Large intestine (tissue), 3 donors: Measurements from ENCODE around the gene THAP2. TPM values are rescaled to one million over a fixed set of nuclear protein-coding genes. Genes with fewer than 3 reads are reported as not detected.

Experiments used
- DNase-seq, 2 donors: peaks; one replicate each; pipeline versions ENCODE4 v3.0.0 to v3.0.0-alpha.2; 2013
- H3K27ac ChIP-seq: one replicate; pipeline ENCODE4 v1.5.1; 2013; ENCODE audit warnings: low read length
- H3K27me3 ChIP-seq: 2 replicates; pipeline ENCODE4 v1.6.1; 2013; ENCODE audit warnings: low read length; ENCODE audit not compliant: control insufficient read depth, insufficient read depth
- H3K36me3 ChIP-seq: 2 replicates; pipeline ENCODE4 v1.6.1; 2013; ENCODE audit warnings: low read length; ENCODE audit not compliant: control insufficient read depth, insufficient read depth
- H3K4me1 ChIP-seq: one replicate; pipeline ENCODE4 v1.6.1; 2013; ENCODE audit warnings: low read length; ENCODE audit not compliant: control insufficient read depth, insufficient read depth
- H3K4me3 ChIP-seq: one replicate; pipeline ENCODE4 v1.5.1; 2013; ENCODE audit warnings: low read length
- H3K9me3 ChIP-seq: one replicate; pipeline ENCODE4 v1.6.1; 2013; ENCODE audit warnings: mild to moderate bottlenecking, low read depth, low read length, moderate library complexity; ENCODE audit not compliant: control insufficient read depth
- WGBS: methylation state at CpG from one replicate; pipeline ENCODE4 v1.1.5; 2013; ENCODE audit warnings: low lambda C conversion rate; ENCODE audit not compliant: insufficient coverage; 5-methylcytosine and 5-hydroxymethylcytosine counted together
- polyA plus RNA-seq: library from polyadenylated mRNA; unstranded; fragments of 120-200 nt; gene quantifications from one replicate; pipeline ENCODE4 v1.2.1, GENCODE V29; 2013

Gene THAP2
- polyA plus RNA-seq, 1 donor = 9.4 TPM

GRCh38 chr12:71640316-71640715, 23.8 kb upstream of the THAP2 start:
- peaks cover 49% of the 10 kb centered on the region for H3K36me3 ChIP-seq
- no peaks in the 10 kb centered on the region for H3K9me3 ChIP-seq
- H3K4me1 ChIP-seq = no peaks in the 10 kb centered on the region
- no peak overlapping the region for H3K27ac ChIP-seq
- 100% methylated on average over 1 of the region's 2 CpGs for WGBS
- H3K4me3 ChIP-seq = no peak overlapping the region
- no peaks in the 10 kb centered on the region for H3K27me3 ChIP-seq
- no peak for DNase-seq

- DNase-seq = no peak
- Histone ChIP-seq H3K9me3 (no peaks in the 10 kb centered on the region), H3K4me3 (no peak overlapping the region), H3K36me3 (peaks cover 44% of the 10 kb centered on the region), H3K27ac (no peak overlapping the region), H3K27me3 (no peaks in the 10 kb centered on the region), H3K4me1 (no peaks in the 10 kb centered on the region)
- 100% methylated on average over 1 of the region's 2 CpGs for WGBS
These were observed 22.7 kb upstream of the THAP2 start for GRCh38 chr12:71641390-71641789.

- peaks cover 48% of the 10 kb centered on the region for H3K36me3 ChIP-seq
- H3K4me3 ChIP-seq = no peak overlapping the region
- H3K27me3 ChIP-seq = no peaks in the 10 kb centered on the region
- H3K9me3 ChIP-seq = no peaks in the 10 kb centered on the region
- no peaks in the 10 kb centered on the region for H3K4me1 ChIP-seq
- no peak for DNase-seq
- WGBS = no CpG with 5 or more reads among the region's 2 CpGs
- no peak overlapping the region for H3K27ac ChIP-seq
These were observed 21.8 kb upstream of the THAP2 start for GRCh38 chr12:71642264-71642663.

- H3K27me3 ChIP-seq = no peaks in the 10 kb centered on the region
- WGBS = 93% methylated on average over 3 of the region's 3 CpGs
- H3K27ac ChIP-seq = no peak overlapping the region
- H3K36me3 ChIP-seq = peaks cover 39% of the 10 kb centered on the region
- no peaks in the 10 kb centered on the region for H3K4me1 ChIP-seq
- H3K9me3 ChIP-seq = no peaks in the 10 kb centered on the region
- DNase-seq = no peak
- no peak overlapping the region for H3K4me3 ChIP-seq
These were observed 18.8 kb upstream of the THAP2 start for GRCh38 chr12:71645268-71645667.

- Histone ChIP-seq H3K9me3 (no peaks in the 10 kb centered on the region), H3K4me3 (no peak overlapping the region), H3K36me3 (peaks cover 36% of the 10 kb centered on the region), H3K27me3 (no peaks in the 10 kb centered on the region), H3K4me1 (no peaks in the 10 kb centered on the region), H3K27ac (no peak overlapping the region)
- no peak for DNase-seq
- WGBS = no CpG with 5 or more reads among the region's 3 CpGs
These were observed 17.6 kb upstream of the THAP2 start for GRCh38 chr12:71646512-71646911.

- Histone ChIP-seq H3K27me3 (no peaks in the 10 kb centered on the region), H3K4me3 (no peak overlapping the region), H3K27ac (no peak overlapping the region), H3K36me3 (peaks cover 32% of the 10 kb centered on the region), H3K4me1 (no peaks in the 10 kb centered on the region), H3K9me3 (peaks cover under 1% of the 10 kb centered on the region)
- no CpG with 5 or more reads among the region's 4 CpGs for WGBS
- no peak for DNase-seq
These were observed 15.6 kb upstream of the THAP2 start for GRCh38 chr12:71648537-71648936.

- Histone ChIP-seq H3K27ac (no peak overlapping the region), H3K4me1 (no peaks in the 10 kb centered on the region), H3K4me3 (no peak overlapping the region), H3K27me3 (no peaks in the 10 kb centered on the region), H3K36me3 (peaks cover 35% of the 10 kb centered on the region), H3K9me3 (peaks cover 2% of the 10 kb centered on the region)
- DNase-seq = no peak
- 81% methylated on average over 2 of the region's 2 CpGs for WGBS
These were observed 14.7 kb upstream of the THAP2 start for GRCh38 chr12:71649401-71649800.

- H3K36me3 ChIP-seq = peaks cover 26% of the 10 kb centered on the region
These were observed 11.4 kb upstream of the THAP2 start for GRCh38 chr12:71652656-71653055.

GRCh38 chr12:71653137-71653536, 11.0 kb upstream of the THAP2 start:
- H3K27me3 ChIP-seq = no peaks in the 10 kb centered on the region
- peaks cover 2% of the 10 kb centered on the region for H3K9me3 ChIP-seq
- DNase-seq = no peak
- H3K27ac ChIP-seq = no peak overlapping the region
- H3K4me3 ChIP-seq = no peak overlapping the region
- WGBS = 96% methylated on average over 2 of the region's 2 CpGs
- H3K4me1 ChIP-seq = no peaks in the 10 kb centered on the region
- peaks cover 26% of the 10 kb centered on the region for H3K36me3 ChIP-seq

More at GRCh38 chr12:71652656-71653055, 11.4 kb upstream of the THAP2 start:
- no CpG with 5 or more reads among the region's 1 CpG for WGBS
- DNase-seq = no peak
- H3K4me1 ChIP-seq = no peaks in the 10 kb centered on the region
- no peaks in the 10 kb centered on the region for H3K27me3 ChIP-seq
- H3K9me3 ChIP-seq = peaks cover 2% of the 10 kb centered on the region
- H3K4me3 ChIP-seq = no peak overlapping the region
- no peak overlapping the region for H3K27ac ChIP-seq

- Histone ChIP-seq H3K4me3 (no peak overlapping the region), H3K27ac (no peak overlapping the region), H3K9me3 (peaks cover 2% of the 10 kb centered on the region), H3K4me1 (no peaks in the 10 kb centered on the region), H3K27me3 (no peaks in the 10 kb centered on the region), H3K36me3 (peaks cover 31% of the 10 kb centered on the region)
- DNase-seq = no peak
- WGBS = 100% methylated on average over 1 of the region's 3 CpGs
These were observed 9.9 kb upstream of the THAP2 start for GRCh38 chr12:71654200-71654599.

GRCh38 chr12:71655495-71655894, 8.6 kb upstream of the THAP2 start:
- H3K4me3 ChIP-seq = no peak overlapping the region
- H3K27me3 ChIP-seq = no peaks in the 10 kb centered on the region
- peaks cover 34% of the 10 kb centered on the region for H3K36me3 ChIP-seq
- peaks cover 2% of the 10 kb centered on the region for H3K9me3 ChIP-seq
- DNase-seq = no peak
- no peak overlapping the region for H3K27ac ChIP-seq
- H3K4me1 ChIP-seq = no peaks in the 10 kb centered on the region
- WGBS = 88% methylated on average over 1 of the region's 1 CpG
